WTC11 (cell line): Measurements from ENCODE around the gene EFS.

ENCODE experiments used
- E2F1 ChIP-seq: sonication (generic); formaldehyde crosslinking; IDR thresholded peaks from 2 replicates; pipeline ENCODE4 v1.8.0; 2022; ENCODE audit warnings: mild to moderate bottlenecking, missing genetic modification reagents
- MYBL2 ChIP-seq: sonication (generic); formaldehyde crosslinking; IDR thresholded peaks from 2 replicates; pipeline ENCODE4 v1.8.1; 2023; ENCODE audit warnings: mild to moderate bottlenecking, moderate library complexity, missing genetic modification reagents
- TF ChIP-seq, protein P1 (sequence below): sonication (generic); formaldehyde crosslinking; IDR thresholded peaks from 2 replicates; pipeline ENCODE4 v1.8.1; 2022; ENCODE audit warnings: low read depth, mild to moderate bottlenecking, moderate library complexity, missing genetic modification reagents, borderline replicate concordance

GRCh38 chr14:23382276-23382675, 17.3 kb upstream of the EFS start:
- TF ChIP-seq E2F1 (CRISPR knock-in tag) = no peak
- TF ChIP-seq, protein P1, sequence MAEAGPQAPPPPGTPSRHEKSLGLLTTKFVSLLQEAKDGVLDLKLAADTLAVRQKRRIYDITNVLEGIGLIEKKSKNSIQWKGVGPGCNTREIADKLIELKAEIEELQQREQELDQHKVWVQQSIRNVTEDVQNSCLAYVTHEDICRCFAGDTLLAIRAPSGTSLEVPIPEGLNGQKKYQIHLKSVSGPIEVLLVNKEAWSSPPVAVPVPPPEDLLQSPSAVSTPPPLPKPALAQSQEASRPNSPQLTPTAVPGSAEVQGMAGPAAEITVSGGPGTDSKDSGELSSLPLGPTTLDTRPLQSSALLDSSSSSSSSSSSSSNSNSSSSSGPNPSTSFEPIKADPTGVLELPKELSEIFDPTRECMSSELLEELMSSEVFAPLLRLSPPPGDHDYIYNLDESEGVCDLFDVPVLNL (CRISPR knock-in tag) = no peak
- TF ChIP-seq MYBL2 = no peak
